Calu3 (cell line): Measurements from ENCODE around the gene PLXNB1. TPM values are rescaled to one million over a fixed set of nuclear protein-coding genes. Genes with fewer than 3 reads are reported as not detected.

ENCODE experiments used
- BruUV-seq: library from RNA; stranded (reverse); fragments of 400-500 nt; replicated peaks from 2 replicates; lab custom pipeline; 2021; lab: Mats Ljungman, UMichigan
- CTCF ChIA-PET: fragments of 300-600 bp; sonication (Branson Sonifier 250); formaldehyde crosslinking; loops from one replicate; lab custom pipeline; 2022; ENCODE audit warnings: antibody characterized with exemption; lab: Charles Lee
- DNase-seq: peaks from one replicate; pipeline ENCODE4 v3.0.0; 2022
- H3K27ac Mint-ChIP-seq: one replicate; pipeline ENCODE4 v1.8.0; 2022; ENCODE audit warnings: mixed read lengths; ENCODE audit not compliant: unreplicated experiment
- H3K27me3 Mint-ChIP-seq: one replicate; pipeline ENCODE4 v1.8.0; 2022; ENCODE audit warnings: mixed read lengths; ENCODE audit not compliant: unreplicated experiment
- H3K36me3 Mint-ChIP-seq: one replicate; pipeline ENCODE4 v1.8.0; 2022; ENCODE audit warnings: mild to moderate bottlenecking, moderate library complexity, mixed read lengths; ENCODE audit not compliant: insufficient read depth, unreplicated experiment
- H3K4me1 Mint-ChIP-seq: one replicate; pipeline ENCODE4 v1.8.0; 2022; ENCODE audit warnings: mild to moderate bottlenecking, low read depth, mixed read lengths; ENCODE audit not compliant: unreplicated experiment
- H3K4me3 Mint-ChIP-seq: one replicate; pipeline ENCODE4 v1.8.0; 2022; ENCODE audit warnings: mild to moderate bottlenecking, low read depth, moderate library complexity, mixed read lengths; ENCODE audit not compliant: unreplicated experiment
- H3K9me3 Mint-ChIP-seq: one replicate; pipeline ENCODE4 v1.8.0; 2022; ENCODE audit warnings: low read depth, mixed read lengths; ENCODE audit not compliant: unreplicated experiment
- intact Hi-C: fragments of 100-400 bp; cut with micrococcal nuclease; formaldehyde crosslinking; loops from one replicate; pipeline ENCODE4 v1.10.0; 2022; ENCODE audit not compliant: unreplicated experiment
- total RNA-seq: library from RNA; stranded (reverse); gene quantifications from 2 replicates; pipeline ENCODE4 v1.2.3, GENCODE V29; 2022
- TF ChIP-seq, protein P1 (sequence below): fragments of 200-600 bp; IDR thresholded peaks from one replicate; pipeline ENCODE4 v1.8.0; 2022; ENCODE audit warnings: antibody characterized with exemption; ENCODE audit not compliant: unreplicated experiment

The PLXNB1 gene
- total RNA-seq, 1 experiment from 2014 or later: 174 TPM

DNA sequence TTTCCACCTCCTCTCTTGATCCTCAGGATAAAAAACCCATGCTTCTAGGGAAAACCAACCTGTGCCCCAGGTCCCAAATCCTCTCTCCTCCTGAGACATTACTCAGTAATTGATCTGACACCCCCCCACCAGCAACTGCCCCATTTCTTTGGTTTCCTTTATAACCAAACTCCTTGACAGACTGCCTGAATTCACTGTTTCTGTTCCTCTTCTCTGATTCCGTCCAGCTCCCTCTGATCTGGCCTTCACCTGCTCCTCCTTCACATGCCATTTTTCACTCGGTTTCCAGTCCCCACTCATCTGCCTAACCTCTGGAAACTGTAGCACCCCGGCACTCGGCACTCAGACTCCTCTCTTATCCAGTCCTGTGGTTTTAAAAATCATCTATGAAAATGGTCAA, 7.9 kb upstream of the PLXNB1 start:
- CTCF ChIA-PET: interaction anchor here (2.5 to 6.5 kb wide), 2 partner anchors 38 to 163 kb away, joined by 83 to 243 read pairs; no protein-coding TSS in a partner anchor
- no peaks in the 10 kb centered on the region for H3K9me3 Mint-ChIP-seq

DNA sequence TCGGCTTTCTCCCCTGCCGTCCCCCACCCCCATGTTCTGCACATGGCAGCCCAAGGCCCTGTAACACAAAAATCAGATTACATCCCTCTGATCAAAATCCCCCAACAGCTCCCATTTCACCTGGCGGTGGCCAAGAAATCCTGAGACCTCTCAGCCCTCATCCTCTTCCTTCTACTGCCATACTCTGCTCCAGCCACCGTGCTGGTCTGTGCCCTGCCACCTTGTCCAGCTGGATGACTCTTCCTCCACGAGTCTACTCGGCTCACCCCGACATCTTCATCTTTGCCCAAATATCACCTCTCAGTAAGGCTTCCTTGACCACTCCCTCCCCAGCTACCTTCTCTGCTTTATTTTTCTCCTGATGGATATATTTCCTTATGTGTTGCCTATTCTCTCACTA, 7.0 kb upstream of the PLXNB1 start:
- TF ChIP-seq, protein P1, sequence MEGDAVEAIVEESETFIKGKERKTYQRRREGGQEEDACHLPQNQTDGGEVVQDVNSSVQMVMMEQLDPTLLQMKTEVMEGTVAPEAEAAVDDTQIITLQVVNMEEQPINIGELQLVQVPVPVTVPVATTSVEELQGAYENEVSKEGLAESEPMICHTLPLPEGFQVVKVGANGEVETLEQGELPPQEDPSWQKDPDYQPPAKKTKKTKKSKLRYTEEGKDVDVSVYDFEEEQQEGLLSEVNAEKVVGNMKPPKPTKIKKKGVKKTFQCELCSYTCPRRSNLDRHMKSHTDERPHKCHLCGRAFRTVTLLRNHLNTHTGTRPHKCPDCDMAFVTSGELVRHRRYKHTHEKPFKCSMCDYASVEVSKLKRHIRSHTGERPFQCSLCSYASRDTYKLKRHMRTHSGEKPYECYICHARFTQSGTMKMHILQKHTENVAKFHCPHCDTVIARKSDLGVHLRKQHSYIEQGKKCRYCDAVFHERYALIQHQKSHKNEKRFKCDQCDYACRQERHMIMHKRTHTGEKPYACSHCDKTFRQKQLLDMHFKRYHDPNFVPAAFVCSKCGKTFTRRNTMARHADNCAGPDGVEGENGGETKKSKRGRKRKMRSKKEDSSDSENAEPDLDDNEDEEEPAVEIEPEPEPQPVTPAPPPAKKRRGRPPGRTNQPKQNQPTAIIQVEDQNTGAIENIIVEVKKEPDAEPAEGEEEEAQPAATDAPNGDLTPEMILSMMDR: no peak
- no peaks in the 10 kb centered on the region for H3K9me3 Mint-ChIP-seq
- H3K4me1 Mint-ChIP-seq: peaks cover 28% of the 10 kb centered on the region
- intact Hi-C loops: loop anchor here (1.0 kb wide), 2 partner anchors 36 to 164 kb away; no protein-coding TSS in a partner anchor
- H3K27ac Mint-ChIP-seq: no peak overlapping the region
- H3K4me3 Mint-ChIP-seq: no peak overlapping the region
- CTCF ChIA-PET: interaction anchor here (0.9 to 6.5 kb wide), 12 partner anchors 8 to 209 kb away, joined by 3 to 243 read pairs (median 6); partner anchors contain the start of genes ATRIP and ZNF589
- H3K27me3 Mint-ChIP-seq: no peaks in the 10 kb centered on the region
- no peak for DNase-seq
- H3K36me3 Mint-ChIP-seq: peaks cover 23% of the 10 kb centered on the region
- BruUV-seq: no TSS peak

More for the DNA sequence above, 7.9 kb upstream of the PLXNB1 start:
- Mint-ChIP-seq H3K4me3 (no peak overlapping the region), H3K27me3 (no peaks in the 10 kb centered on the region), H3K27ac (no peak overlapping the region), H3K4me1 (peaks cover 27% of the 10 kb centered on the region), H3K36me3 (peaks cover 33% of the 10 kb centered on the region)
- BruUV-seq: no TSS peak
- TF ChIP-seq, protein P1: no peak
- intact Hi-C loops: no loop called here
- DNase-seq: no peak

DNA sequence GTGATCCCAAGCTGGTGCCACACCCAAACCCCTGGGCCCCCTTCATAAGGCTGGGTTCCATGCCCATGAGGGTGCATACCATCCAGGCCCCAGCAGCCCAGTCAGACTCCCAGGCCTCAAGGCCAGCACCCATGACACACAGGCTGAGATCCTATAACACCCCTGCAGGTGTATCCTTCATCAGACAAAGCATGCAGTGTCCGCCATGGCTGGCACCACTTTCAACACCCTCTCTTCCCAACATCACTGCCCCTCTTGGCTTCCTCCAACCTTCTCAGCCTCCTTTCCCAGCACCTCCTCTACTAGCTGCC, 6.5 kb upstream of the PLXNB1 start:
- CTCF ChIA-PET: interaction anchor here (0.6 to 6.5 kb wide), 34 partner anchors 8 to 948 kb away, joined by 3 to 243 read pairs (median 4); partner anchors contain the start of genes ATRIP, PFKFB4 and ZNF589
- TF ChIP-seq, protein P1: no peak
- Mint-ChIP-seq H3K4me1 (peaks cover 32% of the 10 kb centered on the region), H3K27me3 (no peaks in the 10 kb centered on the region), H3K27ac (no peak overlapping the region), H3K9me3 (no peaks in the 10 kb centered on the region), H3K36me3 (peaks cover 19% of the 10 kb centered on the region), H3K4me3 (no peak overlapping the region)
- intact Hi-C loops: loop anchor here (1.0 kb wide), 2 partner anchors 35 to 163 kb away; no protein-coding TSS in a partner anchor
- no TSS peak for BruUV-seq
- DNase-seq: no peak

DNA sequence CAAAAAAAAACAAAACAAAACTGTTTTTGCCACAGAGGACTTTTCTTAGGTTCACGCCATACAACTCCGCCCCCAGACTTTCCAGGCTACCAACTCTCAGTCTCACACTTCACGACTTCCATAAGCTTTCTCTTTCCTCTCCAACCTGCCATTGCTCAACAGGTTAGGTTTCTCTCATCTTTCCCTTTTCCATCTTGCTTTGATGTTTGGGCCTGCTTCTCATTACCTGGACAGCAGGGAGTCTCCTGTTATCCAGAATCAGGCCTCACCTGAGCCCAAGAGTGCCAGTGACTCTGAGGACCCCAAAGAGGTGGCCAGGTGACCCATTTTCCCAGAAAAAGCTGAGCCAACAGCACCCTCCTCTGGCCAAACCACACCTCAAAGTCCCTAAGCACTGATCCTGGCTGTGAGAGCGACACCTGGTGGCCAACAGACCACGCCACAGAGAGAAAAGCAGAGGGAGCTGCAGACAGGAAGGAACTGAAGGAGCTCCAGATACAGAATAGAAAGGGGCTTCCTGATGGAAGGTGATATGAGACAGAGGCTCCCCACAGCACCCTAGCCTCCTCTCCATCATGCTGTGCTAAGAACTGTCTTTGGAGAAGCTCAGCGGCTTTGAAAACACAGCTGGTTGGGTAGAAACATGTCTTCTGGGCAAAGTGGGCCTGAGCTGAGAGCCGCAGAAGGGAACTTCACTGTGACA, 6.0 kb upstream of the PLXNB1 start:
- CTCF ChIA-PET: interaction anchor here (0.6 to 6.5 kb wide), 34 partner anchors 9 to 947 kb away, joined by 3 to 243 read pairs (median 4); partner anchors contain the start of genes ATRIP, PFKFB4 and ZNF589
- H3K36me3 Mint-ChIP-seq: peaks cover 14% of the 10 kb centered on the region
- intact Hi-C loops: loop anchor here (1.0 to 2.0 kb wide), 3 partner anchors 35 to 203 kb away; no protein-coding TSS in a partner anchor
- TF ChIP-seq, protein P1: peak; percentile 93
- no TSS peak for BruUV-seq
- no peak overlapping the region for H3K27ac Mint-ChIP-seq
- H3K27me3 Mint-ChIP-seq: no peaks in the 10 kb centered on the region
- no peaks in the 10 kb centered on the region for H3K9me3 Mint-ChIP-seq
- H3K4me3 Mint-ChIP-seq: no peak overlapping the region
- DNase-seq: peak; percentile 87
- H3K4me1 Mint-ChIP-seq: peaks cover 37% of the 10 kb centered on the region
